MM.1S (cell line): ENCODE results near the gene OBSCN.

Experiments used
- DNase-seq: peaks from one replicate; pipeline ENCODE4 v3.0.0-alpha.2; 2015
- H2AFZ ChIP-seq: fragments of 300-600 bp; sonication (generic); 2 replicates; pipeline ENCODE4 v1.6.0; 2016; ENCODE audit warnings: antibody characterized with exemption, low read length
- H3F3A ChIP-seq: fragments of 300-600 bp; sonication (generic); 2 replicates; pipeline ENCODE4 v1.6.1; 2016; ENCODE audit warnings: mild to moderate bottlenecking, antibody characterized with exemption, low read length, moderate library complexity, mixed read lengths; ENCODE audit not compliant: insufficient read depth
- H3K27ac ChIP-seq: fragments of 300-600 bp; sonication (generic); 2 replicates; pipeline ENCODE4 v1.5.1; 2016; ENCODE audit warnings: mild to moderate bottlenecking, low read length
- H3K27me3 ChIP-seq: fragments of 300-600 bp; sonication (generic); replicated peaks from 2 replicates; pipeline ENCODE4 v1.6.0; 2016; ENCODE audit warnings: low read length; ENCODE audit not compliant: insufficient read depth
- H3K36me3 ChIP-seq: fragments of 300-600 bp; sonication (generic); replicated peaks from 2 replicates; pipeline ENCODE4 v1.6.1; 2016; ENCODE audit warnings: mild to moderate bottlenecking, low read length, mixed read lengths; ENCODE audit not compliant: insufficient read depth
- H3K4me1 ChIP-seq: fragments of 300-600 bp; sonication (generic); 2 replicates; pipeline ENCODE4 v1.6.1; 2016; ENCODE audit warnings: low read length, mixed read lengths
- H3K4me2 ChIP-seq: fragments of 300-600 bp; sonication (generic); 2 replicates; pipeline ENCODE4 v1.6.0; 2016; ENCODE audit warnings: low read depth, low read length
- H3K4me3 ChIP-seq: fragments of 300-600 bp; sonication (generic); 2 replicates; pipeline ENCODE4 v1.5.1; 2016; ENCODE audit warnings: low read length, mixed read lengths
- H3K79me2 ChIP-seq: fragments of 300-600 bp; sonication (generic); 2 replicates; pipeline ENCODE4 v1.6.1; 2016; ENCODE audit warnings: mixed run types, low read length, mixed read lengths
- H3K9ac ChIP-seq: fragments of 300-600 bp; sonication (generic); 2 replicates; pipeline ENCODE4 v1.6.1; 2016; ENCODE audit warnings: low read length, mixed read lengths
- H3K9me2 ChIP-seq: fragments of 300-600 bp; sonication (generic); replicated peaks from 2 replicates; pipeline ENCODE4 v1.6.1; 2016; ENCODE audit warnings: mild to moderate bottlenecking, low read length, mixed read lengths; ENCODE audit not compliant: insufficient read depth
- H3K9me3 ChIP-seq: fragments of 300-600 bp; sonication (generic); replicated peaks from 2 replicates; pipeline ENCODE4 v1.6.1; 2016; ENCODE audit warnings: mild to moderate bottlenecking, low read length, mixed read lengths; ENCODE audit not compliant: insufficient read depth
- H4K20me1 ChIP-seq: fragments of 300-600 bp; sonication (generic); 2 replicates; pipeline ENCODE4 v1.6.1; 2016; ENCODE audit warnings: mild to moderate bottlenecking, low read length, moderate library complexity, mixed read lengths; ENCODE audit not compliant: insufficient read depth
- EZH2 ChIP-seq: fragments of 300-600 bp; sonication (generic); optimal IDR thresholded peaks from 2 replicates; pipeline ENCODE3; 2017; ENCODE audit warnings: low read depth, mild to moderate bottlenecking, antibody characterized with exemption, low read length, mixed read lengths
- EZH2phosphoT487 ChIP-seq: fragments of 300-600 bp; sonication (generic); IDR thresholded peaks from 2 replicates; pipeline ENCODE4 v1.6.1; 2018; ENCODE audit warnings: antibody characterized with exemption, low read length
- TF ChIP-seq, protein P1 (sequence below): fragments of 300-600 bp; sonication (generic); IDR thresholded peaks from 2 replicates; pipeline ENCODE4 v1.5.1; 2016; ENCODE audit warnings: antibody characterized with exemption, low read length, mixed read lengths

Gene OBSCN

DNA sequence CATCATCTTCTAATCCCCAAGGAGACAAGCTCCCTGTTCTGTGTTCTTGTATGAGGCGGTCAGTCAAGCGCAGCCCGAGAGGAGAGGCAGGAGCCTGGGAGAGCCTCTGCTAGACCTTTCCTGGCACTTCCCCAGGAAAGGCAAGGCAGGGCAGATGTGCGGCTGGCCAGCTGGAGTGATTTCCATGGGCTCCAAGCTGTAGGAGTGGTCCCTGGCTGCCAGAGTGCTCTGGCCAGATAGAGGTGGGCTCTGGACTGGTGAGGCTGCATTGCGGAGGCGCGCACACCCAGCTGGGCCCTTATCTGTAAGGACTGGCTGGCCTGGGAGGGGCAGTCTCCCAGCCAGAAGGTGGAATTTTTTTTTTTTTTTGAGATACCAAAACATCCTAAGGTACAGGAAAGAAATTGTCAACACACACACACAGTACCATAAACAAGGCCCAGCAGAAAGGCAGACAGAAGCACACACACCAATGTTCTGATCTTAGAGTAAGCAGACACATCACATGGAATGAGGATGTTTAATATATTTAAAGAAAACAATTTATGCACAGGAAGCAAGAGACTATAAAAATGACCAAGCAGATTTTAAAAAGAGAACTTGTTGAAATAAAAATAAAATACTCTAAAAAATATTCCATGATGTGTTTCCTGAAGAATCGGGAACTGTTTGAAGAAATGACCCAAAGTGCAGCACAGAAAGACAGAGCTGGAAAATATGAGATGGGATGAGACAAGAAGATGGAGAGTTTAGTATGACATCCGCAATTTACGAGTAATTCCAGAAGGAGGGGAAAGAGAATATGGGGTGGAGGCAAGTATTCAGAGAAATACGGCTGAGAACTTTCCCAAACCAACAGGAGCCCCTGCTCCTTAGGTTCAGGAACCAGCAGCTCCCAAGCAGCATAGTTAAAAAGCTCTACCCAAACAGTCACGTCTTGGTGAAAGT, 28.8 kb upstream of the OBSCN start:
- H3K27me3 ChIP-seq: no peaks in the 10 kb centered on the region
- H3K36me3 ChIP-seq: no peaks in the 10 kb centered on the region
- no peaks in the 10 kb centered on the region for H3F3A ChIP-seq
- H3K9ac ChIP-seq: no peak overlapping the region
- no peak overlapping the region for H3K27ac ChIP-seq
- no peak overlapping the region for H3K4me2 ChIP-seq
- no peaks in the 10 kb centered on the region for H3K9me3 ChIP-seq
- DNase-seq: no peak
- H3K4me1 ChIP-seq: no peaks in the 10 kb centered on the region
- H3K79me2 ChIP-seq: no peaks in the 10 kb centered on the region
- no peaks in the 10 kb centered on the region for H4K20me1 ChIP-seq
- no peak overlapping the region for H3K4me3 ChIP-seq
- TF ChIP-seq EZH2phosphoT487 (no peak), EZH2 (no peak)
- TF ChIP-seq, protein P1, sequence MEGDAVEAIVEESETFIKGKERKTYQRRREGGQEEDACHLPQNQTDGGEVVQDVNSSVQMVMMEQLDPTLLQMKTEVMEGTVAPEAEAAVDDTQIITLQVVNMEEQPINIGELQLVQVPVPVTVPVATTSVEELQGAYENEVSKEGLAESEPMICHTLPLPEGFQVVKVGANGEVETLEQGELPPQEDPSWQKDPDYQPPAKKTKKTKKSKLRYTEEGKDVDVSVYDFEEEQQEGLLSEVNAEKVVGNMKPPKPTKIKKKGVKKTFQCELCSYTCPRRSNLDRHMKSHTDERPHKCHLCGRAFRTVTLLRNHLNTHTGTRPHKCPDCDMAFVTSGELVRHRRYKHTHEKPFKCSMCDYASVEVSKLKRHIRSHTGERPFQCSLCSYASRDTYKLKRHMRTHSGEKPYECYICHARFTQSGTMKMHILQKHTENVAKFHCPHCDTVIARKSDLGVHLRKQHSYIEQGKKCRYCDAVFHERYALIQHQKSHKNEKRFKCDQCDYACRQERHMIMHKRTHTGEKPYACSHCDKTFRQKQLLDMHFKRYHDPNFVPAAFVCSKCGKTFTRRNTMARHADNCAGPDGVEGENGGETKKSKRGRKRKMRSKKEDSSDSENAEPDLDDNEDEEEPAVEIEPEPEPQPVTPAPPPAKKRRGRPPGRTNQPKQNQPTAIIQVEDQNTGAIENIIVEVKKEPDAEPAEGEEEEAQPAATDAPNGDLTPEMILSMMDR: no peak
- H3K9me2 ChIP-seq: no peaks in the 10 kb centered on the region
- H2AFZ ChIP-seq: no peak overlapping the region

DNA sequence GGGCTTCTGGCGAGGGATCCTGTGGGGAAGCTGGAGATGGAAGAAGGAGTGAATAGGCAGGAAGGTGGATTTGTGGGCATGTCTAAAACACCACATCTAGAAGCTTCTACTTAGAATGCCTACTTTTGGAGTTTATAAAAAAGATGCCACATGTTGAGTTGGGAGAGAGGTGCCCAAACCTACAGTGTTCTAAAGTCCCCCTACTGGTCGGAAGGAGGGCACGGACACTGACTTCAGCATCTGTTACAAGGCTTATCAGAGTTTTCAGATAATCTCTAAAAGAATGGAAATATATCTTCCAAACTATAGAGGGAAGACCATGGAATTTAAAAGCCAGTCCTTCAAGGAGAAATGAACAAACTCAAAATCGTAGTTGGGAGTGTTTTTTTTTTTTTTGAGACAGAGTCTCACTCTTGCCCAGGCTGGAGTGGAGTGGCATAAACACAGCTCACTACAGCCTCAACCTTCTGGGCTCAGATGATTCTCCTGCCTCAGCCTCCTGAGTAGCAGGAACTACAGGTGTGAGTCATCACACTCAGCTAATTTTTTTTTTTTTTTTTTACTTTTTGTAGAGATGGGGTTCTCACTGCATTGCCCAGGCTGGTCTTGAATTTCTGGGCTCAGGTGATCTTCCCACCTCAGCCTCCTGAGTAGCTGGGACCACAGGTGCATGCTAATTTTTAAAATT, 27.4 kb upstream of the OBSCN start:
- Histone ChIP-seq H3K9me2 (no peaks in the 10 kb centered on the region), H3K4me1 (no peaks in the 10 kb centered on the region), H2AFZ (no peak overlapping the region), H3K79me2 (no peaks in the 10 kb centered on the region), H3K27ac (no peak overlapping the region), H3F3A (no peaks in the 10 kb centered on the region), H3K36me3 (no peaks in the 10 kb centered on the region), H3K4me2 (no peak overlapping the region), H4K20me1 (no peaks in the 10 kb centered on the region), H3K27me3 (no peaks in the 10 kb centered on the region), H3K4me3 (no peak overlapping the region), H3K9me3 (no peaks in the 10 kb centered on the region), H3K9ac (no peak overlapping the region)
- peak; percentile 23 for DNase-seq
- TF ChIP-seq EZH2 (no peak), EZH2phosphoT487 (no peak)
- TF ChIP-seq, protein P1: peak; percentile 27

DNA sequence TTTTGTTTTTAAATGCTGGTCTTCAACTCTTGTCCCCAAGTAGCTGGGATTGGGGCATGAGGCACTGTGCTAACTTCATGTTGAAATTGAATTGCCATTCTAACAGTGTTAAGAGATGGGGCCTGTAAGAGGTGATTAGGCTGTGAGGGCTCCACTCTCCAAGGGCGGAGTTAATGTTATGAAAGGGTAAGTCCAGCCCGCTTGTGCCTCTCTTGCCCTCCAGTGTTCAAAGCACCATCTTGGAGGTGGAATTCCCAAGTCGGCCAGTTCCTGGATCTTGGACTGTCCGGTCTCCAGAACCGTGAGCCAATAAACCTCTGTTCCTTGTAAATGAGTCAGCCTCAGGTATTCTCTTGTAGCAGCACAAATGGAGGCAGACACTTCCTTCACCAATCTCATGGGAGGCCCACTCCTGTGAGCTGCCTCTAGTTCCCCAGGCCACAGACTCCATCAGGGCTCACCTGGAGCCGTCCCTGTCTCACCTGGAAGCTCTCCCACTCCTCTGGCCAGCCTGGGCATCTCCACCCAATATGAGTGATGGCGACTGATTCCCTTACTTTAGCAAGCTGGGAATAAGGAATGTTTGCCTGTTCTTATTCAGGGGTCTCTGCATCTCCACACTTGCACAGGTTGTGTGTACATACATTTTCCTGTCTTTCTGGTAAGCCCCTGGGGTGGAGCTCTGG, 26.7 kb upstream of the OBSCN start:
- Histone ChIP-seq H3K9me2 (no peaks in the 10 kb centered on the region), H2AFZ (no peak overlapping the region), H3K4me3 (no peak overlapping the region), H3K9me3 (no peaks in the 10 kb centered on the region), H3K9ac (no peak overlapping the region), H3K79me2 (no peaks in the 10 kb centered on the region), H3K36me3 (no peaks in the 10 kb centered on the region), H3K4me2 (no peak overlapping the region), H4K20me1 (no peaks in the 10 kb centered on the region), H3K4me1 (no peaks in the 10 kb centered on the region), H3K27ac (no peak overlapping the region), H3K27me3 (no peaks in the 10 kb centered on the region), H3F3A (no peaks in the 10 kb centered on the region)
- DNase-seq: no peak
- no peak for TF ChIP-seq EZH2phosphoT487
- TF ChIP-seq, protein P1: no peak
